Tibial nerve (tissue), 4 donors: Measurements from ENCODE around the gene ADAM10. TPM values are rescaled to one million over a fixed set of nuclear protein-coding genes. Genes with fewer than 3 reads are reported as not detected.
A peak's percentile ranks its signal among the peaks of the same experiment; 100 is the strongest.

ENCODE experiments used
- DNase-seq, 2 donors: peaks; one replicate each; pipeline ENCODE4 v3.0.0-alpha.2; 2019; ENCODE audit warnings: low spot score in 2 of 2
- H3K27ac ChIP-seq, 4 donors: fragments of 200-600 bp; sonication (generic) in 3 of 4; one replicate each; pipeline ENCODE4 v1.5.1; 2017 to 2019; ENCODE audit warnings: mild to moderate bottlenecking in 1 of 4
- H3K27me3 ChIP-seq, 2 donors: fragments of 200-600 bp; sonication (generic) in 1 of 2; one replicate each; pipeline versions ENCODE4 v1.5.1 to v1.6.0; 2017 to 2019
- H3K36me3 ChIP-seq, 3 donors: fragments of 200-600 bp; sonication (generic); one replicate each; pipeline ENCODE4 v1.5.1; 2018 to 2019
- H3K4me1 ChIP-seq, 4 donors: fragments of 200-600 bp; sonication (generic) in 3 of 4; one replicate each; pipeline ENCODE4 v1.5.1; 2017 to 2019
- H3K4me3 ChIP-seq, 4 donors: fragments of 200-600 bp; sonication (generic) in 3 of 4; one replicate each; pipeline ENCODE4 v1.5.1; 2017 to 2019; ENCODE audit warnings: mild to moderate bottlenecking in 1 of 4, moderate library complexity in 1 of 4
- H3K9me3 ChIP-seq, 4 donors: fragments of 200-600 bp; sonication (generic) in 3 of 4; one replicate each; pipeline ENCODE4 v1.5.1; 2017 to 2019
- EP300 ChIP-seq, 2 donors: sonication (generic); formaldehyde crosslinking; IDR thresholded peaks; one replicate each; pipeline ENCODE4 v1.6.1; 2017; ENCODE audit warnings: antibody characterized with exemption in 2 of 2, mild to moderate bottlenecking in 1 of 2
- POLR2A ChIP-seq, 2 donors: fragments of 450-650 bp; IDR thresholded peaks; one replicate each; pipeline ENCODE4 v1.6.1; 2017; ENCODE audit warnings: antibody characterized with exemption in 2 of 2, mild to moderate bottlenecking in 2 of 2, moderate library complexity in 2 of 2
- WGBS, 2 donors: methylation state at CpG; one replicate each; pipeline ENCODE4 v1.1.5; 2018; 5-methylcytosine and 5-hydroxymethylcytosine counted together
- total RNA-seq, 4 donors: library from RNA; depleted of rRNA; stranded (reverse); fragments of >200 nt; gene quantifications; one replicate each; pipeline ENCODE4 v1.1.0, GENCODE V29; 2016
- TF ChIP-seq, protein P1 (sequence below), 5 experiments: fragments of 200-600 bp in 3 of 5; fragments of 450-650 bp in 2 of 5; sonication (generic) in 3 of 5; IDR thresholded peaks; one replicate each; pipeline ENCODE4 v1.5.1; 2016 to 2019; ENCODE audit warnings: antibody characterized with exemption in 5 of 5, mild to moderate bottlenecking in 3 of 5, moderate library complexity in 2 of 5

ADAM10 gene
- total RNA-seq, 4 donors from 2014 or later = 64.8 to 132 (median 94.3) TPM

- Histone ChIP-seq H3K4me3 (no peak overlapping the region), H3K36me3 (peaks cover 0 to 7% (median 0%) of the 10 kb centered on the region in 3 donors), H3K9me3 (no peaks in the 10 kb centered on the region), H3K27me3 (no peaks in the 10 kb centered on the region), H3K4me1 (peaks cover 0 to 59% (median 12%) of the 10 kb centered on the region in 4 donors), H3K27ac (peak overlapping the region in 1 of 4 donors; percentile 72)
- no peak for TF ChIP-seq EP300 (IDR thresholded peaks at IDR 0.05)
- no peak for TF ChIP-seq POLR2A (IDR thresholded peaks at IDR 0.05)
- TF ChIP-seq, protein P1, sequence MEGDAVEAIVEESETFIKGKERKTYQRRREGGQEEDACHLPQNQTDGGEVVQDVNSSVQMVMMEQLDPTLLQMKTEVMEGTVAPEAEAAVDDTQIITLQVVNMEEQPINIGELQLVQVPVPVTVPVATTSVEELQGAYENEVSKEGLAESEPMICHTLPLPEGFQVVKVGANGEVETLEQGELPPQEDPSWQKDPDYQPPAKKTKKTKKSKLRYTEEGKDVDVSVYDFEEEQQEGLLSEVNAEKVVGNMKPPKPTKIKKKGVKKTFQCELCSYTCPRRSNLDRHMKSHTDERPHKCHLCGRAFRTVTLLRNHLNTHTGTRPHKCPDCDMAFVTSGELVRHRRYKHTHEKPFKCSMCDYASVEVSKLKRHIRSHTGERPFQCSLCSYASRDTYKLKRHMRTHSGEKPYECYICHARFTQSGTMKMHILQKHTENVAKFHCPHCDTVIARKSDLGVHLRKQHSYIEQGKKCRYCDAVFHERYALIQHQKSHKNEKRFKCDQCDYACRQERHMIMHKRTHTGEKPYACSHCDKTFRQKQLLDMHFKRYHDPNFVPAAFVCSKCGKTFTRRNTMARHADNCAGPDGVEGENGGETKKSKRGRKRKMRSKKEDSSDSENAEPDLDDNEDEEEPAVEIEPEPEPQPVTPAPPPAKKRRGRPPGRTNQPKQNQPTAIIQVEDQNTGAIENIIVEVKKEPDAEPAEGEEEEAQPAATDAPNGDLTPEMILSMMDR (IDR thresholded peaks at IDR 0.05) = no peak
- no peak for DNase-seq
- 88 to 91% methylated on average over 4 of the region's 4 CpGs for WGBS, 2 donors
Measured at GRCh38 chr15:58732625-58733363, 16.7 kb downstream of the ADAM10 start.

GRCh38 chr15:58731756-58732535 lies 17.6 kb downstream of the ADAM10 start:
- Histone ChIP-seq H3K27me3 (no peaks in the 10 kb centered on the region), H3K4me1 (peaks cover 0 to 57% (median 9%) of the 10 kb centered on the region in 4 donors), H3K36me3 (peaks cover 0 to 7% (median 0%) of the 10 kb centered on the region in 3 donors), H3K4me3 (no peak overlapping the region), H3K9me3 (no peaks in the 10 kb centered on the region), H3K27ac (peak overlapping the region in 2 of 4 donors; percentile 49 to 72)
- DNase-seq = peak in 1 of 2 donors; percentile 29
- no peak for TF ChIP-seq POLR2A (IDR thresholded peaks at IDR 0.05)
- peak in 1 of 2 donors; percentile 44 for TF ChIP-seq EP300 (IDR thresholded peaks at IDR 0.05)
- 63 to 67% methylated on average over 5 of the region's 5 CpGs for whole genome bisulfite sequencing, 2 donors

GRCh38 chr15:58726867-58727266 lies 22.6 kb downstream of the ADAM10 start:
- Histone ChIP-seq H3K9me3 (no peaks in the 10 kb centered on the region), H3K4me1 (peaks cover 0 to 53% (median 18%) of the 10 kb centered on the region in 4 donors), H3K27me3 (no peaks in the 10 kb centered on the region), H3K36me3 (peaks cover 0 to 7% (median 0%) of the 10 kb centered on the region in 3 donors), H3K27ac (no peak overlapping the region), H3K4me3 (no peak overlapping the region)
- WGBS, 2 donors = 85 to 89% methylated on average over 9 to 12 of the region's 12 CpGs
- TF ChIP-seq POLR2A (IDR thresholded peaks at IDR 0.05) = no peak
- TF ChIP-seq EP300 (IDR thresholded peaks at IDR 0.05) = no peak
- TF ChIP-seq, protein P1 (IDR thresholded peaks at IDR 0.05) = no peak
- DNase-seq = no peak

DNA sequence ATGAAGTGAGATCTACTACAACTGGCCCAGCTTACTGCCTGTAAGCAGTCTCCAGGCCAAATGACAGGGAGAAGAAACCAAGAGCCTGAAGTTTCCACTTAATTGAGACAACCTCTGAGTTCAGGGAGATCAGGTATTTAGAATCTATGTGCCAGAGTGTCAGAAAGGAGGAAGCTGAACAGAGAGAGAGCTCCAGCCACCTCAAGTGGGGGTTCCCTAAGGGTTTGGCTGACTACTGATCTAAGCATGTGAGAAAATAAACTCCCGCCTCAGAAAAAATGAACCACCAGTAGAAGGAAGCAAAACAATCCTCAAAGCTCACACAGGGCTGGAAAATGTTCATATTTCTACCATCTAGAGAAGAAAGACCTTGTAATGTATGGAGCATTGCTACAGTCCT lies 25.0 kb downstream of the ADAM10 start:
- Histone ChIP-seq H3K9me3 (no peaks in the 10 kb centered on the region), H3K4me3 (no peak overlapping the region), H3K27me3 (no peaks in the 10 kb centered on the region), H3K27ac (peak overlapping the region in 1 of 4 donors; percentile 57), H3K36me3 (peaks cover 0 to 5% (median 0%) of the 10 kb centered on the region in 3 donors), H3K4me1 (peaks cover 0 to 56% (median 18%) of the 10 kb centered on the region in 4 donors)
- WGBS, 2 donors = 45 to 50% methylated on average over 1 of the region's 1 CpG
- DNase-seq = no peak
- TF ChIP-seq, protein P1 (IDR thresholded peaks at IDR 0.05) = no peak
- TF ChIP-seq EP300 (IDR thresholded peaks at IDR 0.05) (no peak), POLR2A (IDR thresholded peaks at IDR 0.05) (no peak)

- Histone ChIP-seq H3K4me1 (peaks cover 0 to 26% (median 5%) of the 10 kb centered on the region in 4 donors), H3K27me3 (no peaks in the 10 kb centered on the region), H3K27ac (no peak overlapping the region), H3K9me3 (peaks cover 0 to 5% (median 0%) of the 10 kb centered on the region in 4 donors), H3K4me3 (no peak overlapping the region), H3K36me3 (peaks cover 0 to 27% (median 0%) of the 10 kb centered on the region in 3 donors)
- TF ChIP-seq, protein P1 (IDR thresholded peaks at IDR 0.05) = no peak
- TF ChIP-seq POLR2A (IDR thresholded peaks at IDR 0.05) (no peak), EP300 (IDR thresholded peaks at IDR 0.05) (no peak)
- WGBS, 2 donors = 96 to 97% methylated on average over 2 of the region's 2 CpGs
- DNase-seq = no peak
Measured at GRCh38 chr15:58717357-58717756, 32.1 kb downstream of the ADAM10 start.
